CD4-positive, alpha-beta T cell treated with Interferon gamma for 1 hour (primary cell): Measurements from ENCODE around the gene SRSF1.
"Not testable (repeated sequence)": the region's sequence is repeated elsewhere in the genome, so short reads cannot be mapped to it uniquely, and the experiment has no call there.

Experiments
- DNase-seq: peaks from one replicate; pipeline ENCODE4 v3.0.0-alpha.2; 2020

Gene SRSF1, protein sequence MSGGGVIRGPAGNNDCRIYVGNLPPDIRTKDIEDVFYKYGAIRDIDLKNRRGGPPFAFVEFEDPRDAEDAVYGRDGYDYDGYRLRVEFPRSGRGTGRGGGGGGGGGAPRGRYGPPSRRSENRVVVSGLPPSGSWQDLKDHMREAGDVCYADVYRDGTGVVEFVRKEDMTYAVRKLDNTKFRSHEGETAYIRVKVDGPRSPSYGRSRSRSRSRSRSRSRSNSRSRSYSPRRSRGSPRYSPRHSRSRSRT

GRCh38 chr17:58006924-58007780 lies at the start of gene SRSF1:
SRSF1 (minus strand) TSS chr17:58007246; CDS start chr17:58007137, 109 bp downstream.
- peak; percentile 97 for DNase-seq

DNA sequence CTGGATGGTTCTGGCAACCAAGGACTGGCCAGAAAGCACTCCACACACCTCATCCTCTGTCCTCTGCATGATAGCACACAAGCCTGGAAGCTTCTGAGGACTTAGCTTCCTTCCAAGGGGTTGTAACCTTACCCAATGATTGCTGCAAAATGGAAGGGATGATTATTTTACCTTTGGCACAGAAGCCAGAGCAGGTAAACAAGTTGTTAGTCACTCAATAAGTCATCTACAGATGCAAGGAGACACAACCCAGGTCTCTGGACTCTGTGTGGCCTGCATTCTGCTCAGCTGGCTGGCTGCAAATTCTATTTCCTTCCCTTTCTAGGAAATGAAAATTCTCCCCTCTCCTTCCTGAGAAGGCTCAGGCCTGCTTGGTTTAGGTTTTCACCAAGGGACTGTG lies 49.4 kb upstream of the SRSF1 start:
- DNase-seq: no peak

DNA sequence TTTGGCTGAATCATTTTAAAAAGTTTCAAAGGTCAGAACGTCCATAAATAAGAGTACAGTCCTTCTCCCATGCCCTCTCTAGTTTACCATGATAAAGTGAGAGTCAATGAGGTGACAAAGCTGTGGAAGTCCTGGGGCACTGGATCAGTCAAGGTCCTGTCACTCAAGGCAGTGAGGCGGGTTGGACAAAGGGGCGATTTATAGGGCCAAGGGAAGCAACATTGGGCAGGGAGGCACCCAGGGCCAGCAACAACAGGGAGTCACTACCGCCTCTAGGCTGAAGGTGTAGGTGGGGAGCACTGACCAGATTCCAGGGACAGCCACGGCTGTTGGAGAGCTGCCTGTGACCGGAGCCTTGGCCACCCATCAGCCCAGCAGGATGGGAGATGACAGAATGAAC lies 47.6 kb upstream of the SRSF1 start:
- DNase-seq: no peak

DNA sequence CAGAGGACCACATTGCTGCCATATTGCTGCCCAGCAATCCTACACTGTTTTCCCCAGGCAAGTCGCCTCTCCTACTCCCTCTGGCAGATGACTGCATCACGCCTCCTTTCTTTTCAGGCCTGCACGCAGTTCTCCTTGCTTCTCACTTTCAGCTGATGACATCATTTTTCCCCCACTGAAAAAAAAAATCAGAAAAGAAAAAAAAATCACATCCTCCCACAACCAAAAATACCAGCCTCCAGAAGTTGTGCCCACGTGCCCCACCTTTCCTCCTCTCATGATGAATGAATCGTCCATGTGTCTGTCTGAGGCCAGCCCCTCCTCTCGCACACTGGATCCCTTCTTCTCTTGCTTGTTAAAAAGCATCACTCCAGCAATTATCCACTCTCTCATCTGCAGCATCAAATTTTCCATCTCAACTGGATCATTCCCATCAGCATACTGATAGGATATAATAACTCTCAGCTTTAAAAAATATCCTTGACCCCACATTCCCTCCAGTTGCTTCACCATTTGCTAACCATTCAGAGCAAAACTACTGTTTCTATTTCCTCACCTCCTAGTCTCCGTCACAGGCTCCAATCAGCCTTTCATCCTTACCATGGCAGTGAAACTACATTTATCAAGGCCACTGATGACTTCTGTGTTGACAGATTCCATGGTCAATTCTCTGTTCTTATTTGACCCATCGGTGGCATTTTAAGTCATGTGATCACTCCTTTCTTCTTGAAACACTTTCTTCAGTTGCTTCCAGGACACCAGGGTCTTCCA lies 46.1 kb upstream of the SRSF1 start:
- DNase-seq: no peak

- no peak for DNase-seq
Observed at GRCh38 chr17:58052407-58052806, 45.4 kb upstream of the SRSF1 start.

DNA sequence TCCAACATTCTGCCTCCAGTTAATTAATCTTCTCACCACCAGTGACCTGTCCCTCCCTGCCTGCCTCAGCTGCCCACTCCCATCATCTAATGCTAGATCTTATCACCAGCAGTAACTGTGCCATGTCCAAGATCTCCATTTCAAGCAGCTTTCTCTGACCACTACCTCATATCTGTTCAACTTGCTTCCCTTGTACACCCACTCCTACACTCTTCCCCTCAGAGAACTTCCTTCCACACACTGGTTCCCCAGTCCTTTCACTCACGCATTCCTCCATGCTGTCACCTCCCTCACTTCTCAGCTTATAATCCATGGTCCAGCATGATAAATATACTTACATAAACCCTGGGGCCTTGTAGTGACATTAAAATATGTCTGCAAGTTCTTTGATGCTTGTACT lies 44.4 kb upstream of the SRSF1 start:
- DNase-seq: no peak

DNA sequence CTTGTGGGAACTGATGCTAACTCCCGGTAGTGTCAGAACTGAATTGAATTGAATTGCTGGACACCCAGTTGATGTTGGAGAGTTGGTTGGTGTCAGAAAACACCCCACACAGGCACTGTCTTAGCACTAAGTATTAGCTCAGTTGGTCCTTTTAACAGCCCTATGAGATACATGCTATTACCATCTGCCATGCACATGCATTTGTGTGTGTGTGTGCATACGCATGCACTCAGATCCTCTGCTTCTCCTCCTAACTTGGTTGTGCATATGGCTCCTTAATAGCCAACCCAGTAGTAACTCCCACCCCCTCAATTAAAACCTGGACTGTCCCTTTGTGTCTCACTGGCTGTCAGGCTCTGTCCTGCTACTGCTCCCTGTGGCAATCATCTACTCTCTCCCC lies 43.9 kb upstream of the SRSF1 start:
- no peak for DNase-seq

GRCh38 chr17:58049533-58049932 lies 42.5 kb upstream of the SRSF1 start:
- DNase-seq: no peak

DNA sequence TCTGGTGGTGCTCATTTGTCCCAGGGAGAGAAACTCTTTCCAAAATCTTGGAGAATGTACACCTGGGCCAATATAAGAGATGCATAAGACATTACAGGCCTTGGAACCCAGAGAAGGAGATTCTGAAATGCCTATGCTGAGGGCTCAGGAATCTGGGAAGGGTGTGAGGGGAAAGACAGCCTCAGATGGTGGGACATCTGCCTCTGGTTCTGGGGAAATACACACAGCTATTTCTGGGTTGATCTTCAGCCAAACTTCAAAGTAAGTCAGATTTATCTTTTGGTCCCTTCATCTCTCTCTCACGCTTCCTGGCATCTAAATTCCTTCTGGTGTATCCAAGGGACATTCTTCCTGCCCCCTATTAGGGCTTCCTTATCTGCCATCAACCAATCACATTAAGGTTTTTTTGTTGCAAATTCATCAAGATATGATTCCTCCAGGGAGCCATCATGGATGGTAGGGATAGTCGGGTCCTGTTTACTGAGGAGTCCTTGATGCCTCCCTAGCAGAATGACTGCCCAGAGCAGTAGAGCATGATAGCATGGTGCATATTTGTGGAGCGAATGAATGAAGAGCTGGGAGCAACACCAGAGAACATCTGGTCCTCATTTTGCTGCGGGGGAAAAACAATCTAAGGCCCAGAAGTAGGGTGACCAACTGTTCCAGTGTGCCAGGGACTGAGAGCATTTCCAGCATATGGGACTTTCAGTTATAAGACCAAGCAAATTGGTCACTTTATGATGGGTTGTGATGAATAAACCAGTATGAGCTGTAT lies 40.5 kb upstream of the SRSF1 start:
- no peak for DNase-seq

DNA sequence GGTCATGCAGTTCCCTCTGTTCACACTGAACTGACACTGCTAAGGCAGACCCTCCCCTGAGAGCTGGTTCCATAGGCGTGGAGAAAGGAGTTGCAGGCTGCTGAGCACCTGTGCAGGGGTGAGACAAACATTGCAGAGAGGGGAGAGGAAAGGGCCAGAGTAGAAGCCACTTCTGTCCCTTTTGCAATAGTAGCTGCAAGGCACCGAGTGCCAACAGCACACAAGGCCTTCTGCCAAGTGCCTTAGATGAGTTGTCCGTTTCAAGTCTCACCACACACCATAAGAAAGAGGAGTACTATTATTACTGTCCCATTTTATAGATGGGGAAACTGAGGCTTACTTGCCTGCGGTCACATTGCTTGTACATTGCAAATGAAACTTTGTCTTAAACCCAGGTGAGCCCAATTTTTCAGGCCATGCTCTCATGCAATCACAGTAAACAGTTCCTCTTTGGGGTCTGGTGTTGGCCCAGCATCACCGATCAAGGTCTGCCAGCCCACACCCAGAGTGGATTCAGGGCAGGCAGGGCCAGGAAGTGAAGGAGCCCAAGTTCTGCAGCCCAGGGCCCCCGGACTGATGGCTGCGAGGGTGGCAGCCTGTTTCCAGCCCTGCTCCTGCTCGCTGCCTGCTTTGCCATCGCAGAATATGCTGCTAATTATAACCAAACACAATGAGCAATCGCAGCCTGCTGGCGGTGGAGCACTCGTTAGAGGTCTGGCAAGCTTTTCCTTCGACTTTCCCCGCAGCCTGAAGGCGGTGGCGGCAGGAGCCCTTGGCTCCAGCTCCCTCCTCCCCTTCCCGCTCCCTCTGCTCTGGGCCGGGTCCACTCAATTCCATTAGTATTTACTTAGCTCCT lies 39.4 kb upstream of the SRSF1 start:
- no peak for DNase-seq

DNA sequence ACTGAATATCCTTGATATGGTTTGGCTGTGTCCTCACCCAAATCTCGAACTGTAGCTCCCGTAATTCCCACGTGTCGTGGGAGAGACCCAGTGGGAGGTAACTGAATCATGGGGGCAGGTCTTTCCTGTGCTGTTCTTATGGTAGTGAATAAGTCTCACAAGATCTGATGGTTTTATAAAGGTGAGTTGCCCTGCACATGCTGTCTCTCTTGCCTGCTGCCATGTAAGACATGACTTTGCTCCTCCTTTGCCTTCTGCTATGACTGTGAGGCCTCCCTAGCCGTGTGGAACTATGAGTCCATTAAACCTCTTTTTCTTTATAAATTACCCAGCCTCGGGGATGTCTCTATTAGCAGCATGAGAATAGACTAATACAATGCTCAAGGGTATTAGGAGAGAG lies 37.2 kb upstream of the SRSF1 start:
- not testable (repeated sequence) for DNase-seq

- DNase-seq: no peak
Observed at GRCh38 chr17:58043221-58044181, 36.5 kb upstream of the SRSF1 start.

GRCh38 chr17:58041161-58041560 lies 34.1 kb upstream of the SRSF1 start:
- no peak for DNase-seq

- DNase-seq: no peak
Observed at GRCh38 chr17:58040386-58040785, 33.3 kb upstream of the SRSF1 start.

- no peak for DNase-seq
Observed at GRCh38 chr17:58039975-58040374, 32.9 kb upstream of the SRSF1 start.

GRCh38 chr17:58032691-58033415 lies 25.8 kb upstream of the SRSF1 start:
- DNase-seq: no peak

DNA sequence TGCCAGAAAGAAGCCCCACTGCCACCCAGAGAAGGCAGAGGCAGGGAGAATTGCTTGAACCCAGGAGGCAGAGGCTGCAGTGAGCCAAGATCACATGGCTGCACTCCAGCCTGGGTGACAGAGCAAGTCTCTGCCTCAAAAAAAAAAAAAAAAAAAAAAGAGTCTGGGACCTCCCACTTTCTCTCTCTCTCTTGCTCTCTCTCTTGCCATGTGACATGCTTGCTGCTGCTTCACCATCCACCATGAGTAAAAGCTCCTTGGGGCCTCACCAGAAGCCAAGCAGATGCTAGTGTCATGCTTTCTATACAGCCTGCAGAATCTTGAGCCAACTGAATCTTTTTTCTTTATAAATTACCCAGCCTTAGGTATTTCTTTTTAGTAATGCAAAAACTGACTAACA lies 21.5 kb upstream of the SRSF1 start:
- DNase-seq: no peak

GRCh38 chr17:58020401-58020800 lies 13.4 kb upstream of the SRSF1 start:
- DNase-seq: no peak

DNA sequence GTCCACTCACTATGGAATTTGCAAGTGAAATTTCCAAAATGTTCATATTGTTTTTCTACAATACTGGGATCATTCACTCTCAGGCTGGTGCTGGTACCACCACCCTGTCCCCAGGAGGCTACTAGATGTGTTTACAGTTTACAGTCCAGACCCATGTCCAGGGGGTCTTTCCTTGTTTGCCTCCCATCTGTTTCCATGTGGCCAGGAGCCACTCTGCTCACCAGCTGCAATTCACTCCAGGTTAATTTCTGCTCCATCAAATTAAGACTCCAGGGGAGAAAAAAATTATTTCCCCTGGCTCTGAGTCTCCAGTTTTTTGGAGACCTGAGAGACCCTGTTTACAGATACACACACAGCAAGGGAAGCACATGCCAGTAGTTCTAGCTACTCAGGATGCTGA lies 12.5 kb upstream of the SRSF1 start:
- DNase-seq: no peak

GRCh38 chr17:58019039-58019438 lies 12.0 kb upstream of the SRSF1 start:
- no peak for DNase-seq
